ENCODE data around the gene MEIS2. TPM values are rescaled to one million over a fixed set of nuclear protein-coding genes. Genes with fewer than 3 reads are reported as not detected.

MEIS2 gene
- total and polyA plus RNA-seq, 2 of the 13 experiments (the other 11 are each of a cell fraction or from before 2014, with no cell fraction given) = 10.7 to 12.4 TPM

DNA sequence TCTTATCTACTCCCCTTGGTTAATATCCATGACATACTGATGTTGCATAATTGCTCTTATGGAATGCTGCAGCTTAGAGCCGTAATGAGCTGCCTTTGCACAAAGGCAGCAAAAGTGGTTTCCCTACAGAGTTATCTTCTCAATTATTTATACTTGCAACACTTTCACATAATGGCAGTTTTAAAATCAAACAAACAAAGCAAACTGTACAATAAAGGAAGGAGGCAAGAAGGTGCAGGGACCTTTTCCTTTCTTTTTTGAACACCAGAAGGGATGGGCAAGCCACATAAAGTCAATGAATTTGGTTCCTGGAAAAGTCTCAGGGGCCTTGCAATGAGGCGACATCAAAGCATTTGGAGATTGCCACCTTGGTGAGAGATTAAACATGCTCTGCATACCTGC is 188.0 kb downstream of the MEIS2 start (continued):
- TF ChIP-seq, protein P1, sequence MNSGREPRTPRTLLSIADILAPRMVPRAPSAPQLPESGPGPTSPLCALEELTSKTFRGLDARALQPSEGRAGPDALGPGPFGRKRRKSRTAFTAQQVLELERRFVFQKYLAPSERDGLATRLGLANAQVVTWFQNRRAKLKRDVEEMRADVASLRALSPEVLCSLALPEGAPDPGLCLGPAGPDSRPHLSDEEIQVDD (CRISPR knock-in tag; IDR thresholded peaks at IDR 0.05; ENCODE audit: borderline replicate concordance) = no peak
- TF ChIP-seq SALL2 (CRISPR knock-in tag; IDR thresholded peaks at IDR 0.05) (no peak), KAT2B (IDR thresholded peaks at IDR 0.05; ENCODE audit: borderline replicate concordance, low read depth, low read length) (no peak)

DNA sequence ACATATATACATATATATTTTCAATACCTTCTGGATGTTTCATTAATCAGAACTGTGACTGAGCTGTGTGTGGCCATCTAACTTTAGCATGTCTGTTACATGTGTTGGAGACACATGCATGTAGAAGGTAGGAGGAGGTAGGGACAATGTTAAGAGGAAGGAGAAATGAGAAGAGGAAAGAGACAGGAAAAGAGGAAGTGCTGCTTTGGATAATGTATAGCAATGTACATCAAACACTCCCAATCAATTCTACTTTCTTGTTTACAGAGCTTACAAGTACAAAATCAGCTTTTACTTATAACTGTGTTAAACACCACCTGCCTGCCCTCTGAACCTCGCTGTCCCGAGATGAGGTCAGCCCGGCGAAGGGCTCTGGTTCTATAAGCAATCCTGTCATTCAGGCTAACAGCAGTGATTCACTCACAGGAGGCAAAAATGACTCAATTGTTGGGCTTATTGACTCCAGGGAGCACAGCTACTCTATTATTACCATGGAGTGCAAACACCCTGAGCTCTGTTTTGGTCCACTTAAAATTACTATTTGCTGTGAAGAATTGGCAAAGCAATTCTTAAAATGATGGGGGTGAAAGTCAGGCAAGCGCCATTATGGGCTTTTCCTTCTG is 188.9 kb downstream of the MEIS2 start:
- in situ Hi-C loops (cut with HindIII; ENCODE audit: extremely low pct_ligation_motif_present, low pct_unique_long_range_greater_than_20kb) (no loop called here), intact Hi-C loops (cut with micrococcal nuclease; ENCODE audit: unreplicated experiment) (no loop called here)
- FAIRE-seq (no peak), DNase-seq (ENCODE audit: low spot score) (peak; percentile 21), ATAC-seq (peak; percentile 37; the same call in 1 of the 3 replicates)
- WGBS (ENCODE audit: low lambda C conversion rate) = 58% methylated on average over 5 of the region's 5 CpGs
- BruUV-seq (replicated peaks) = no TSS peak
- no peaks in the 10 kb centered on the region for H3K27me3 ChIP-seq (ENCODE audit: control insufficient read depth in 1 of 2, insufficient read depth in 2 of 2, low read length in 2 of 2)
- H3K36me3 ChIP-seq (replicated peaks in 1 of 2; ENCODE audit: control insufficient read depth in 1 of 2, insufficient read depth in 2 of 2, low read length in 2 of 2) = no peaks in the 10 kb centered on the region
- ChIA-PET POLR2A (no interaction called here), CTCF (ENCODE audit: low intra/inter-chr PET ratio, low total read pairs) (no interaction called here)
- no peaks in the 10 kb centered on the region for H3K79me2 ChIP-seq (ENCODE audit: insufficient read depth, low read length)
- no peaks in the 10 kb centered on the region for H4K20me1 ChIP-seq (ENCODE audit: insufficient read depth, low read length)
- H3K4me1 ChIP-seq (ENCODE audit: insufficient read depth, low read length) = peaks cover 11% of the 10 kb centered on the region; the same call in 1 of the 2 replicates
- no peak overlapping the region for H3K4me2 ChIP-seq (ENCODE audit: low read depth, low read length)
- no peak overlapping the region for H3K9ac ChIP-seq (ENCODE audit: insufficient read depth, low read depth, low read length)
- no peak overlapping the region for H3K27ac ChIP-seq (ENCODE audit: extremely low read length, insufficient read depth, low read length)
- H3K4me3 ChIP-seq (replicated peaks in 1 of 3; ENCODE audit: insufficient read depth in 1 of 3, low read depth in 2 of 3, low read length in 3 of 3) = no peak overlapping the region
- no peak overlapping the region for H2AFZ ChIP-seq (ENCODE audit: low read length)
- no peaks in the 10 kb centered on the region for H3K9me3 ChIP-seq (ENCODE audit: low read length)
- TF ChIP-seq ZFAT (CRISPR knock-in tag; conservative IDR thresholded peaks at IDR 0.05) (no peak), SP1 (IDR thresholded peaks at IDR 0.05) (no peak), SP1 (CRISPR knock-in tag; IDR thresholded peaks at IDR 0.05) (no peak), NFE2 (CRISPR knock-in tag; IDR thresholded peaks at IDR 0.05) (no peak), HOXA7 (CRISPR knock-in tag; IDR thresholded peaks at IDR 0.05) (no peak), GABPB1 (CRISPR knock-in tag; IDR thresholded peaks at IDR 0.05) (no peak), MIXL1 (CRISPR knock-in tag; IDR thresholded peaks at IDR 0.05) (no peak), RCOR2 (CRISPR knock-in tag; IDR thresholded peaks at IDR 0.05) (no peak), ZNF570 (CRISPR knock-in tag; IDR thresholded peaks at IDR 0.05; ENCODE audit: borderline replicate concordance) (no peak), LCORL (IDR thresholded peaks at IDR 0.05) (no peak), LCORL (CRISPR knock-in tag; IDR thresholded peaks at IDR 0.05) (no peak)
- TF ChIP-seq, protein P2, sequence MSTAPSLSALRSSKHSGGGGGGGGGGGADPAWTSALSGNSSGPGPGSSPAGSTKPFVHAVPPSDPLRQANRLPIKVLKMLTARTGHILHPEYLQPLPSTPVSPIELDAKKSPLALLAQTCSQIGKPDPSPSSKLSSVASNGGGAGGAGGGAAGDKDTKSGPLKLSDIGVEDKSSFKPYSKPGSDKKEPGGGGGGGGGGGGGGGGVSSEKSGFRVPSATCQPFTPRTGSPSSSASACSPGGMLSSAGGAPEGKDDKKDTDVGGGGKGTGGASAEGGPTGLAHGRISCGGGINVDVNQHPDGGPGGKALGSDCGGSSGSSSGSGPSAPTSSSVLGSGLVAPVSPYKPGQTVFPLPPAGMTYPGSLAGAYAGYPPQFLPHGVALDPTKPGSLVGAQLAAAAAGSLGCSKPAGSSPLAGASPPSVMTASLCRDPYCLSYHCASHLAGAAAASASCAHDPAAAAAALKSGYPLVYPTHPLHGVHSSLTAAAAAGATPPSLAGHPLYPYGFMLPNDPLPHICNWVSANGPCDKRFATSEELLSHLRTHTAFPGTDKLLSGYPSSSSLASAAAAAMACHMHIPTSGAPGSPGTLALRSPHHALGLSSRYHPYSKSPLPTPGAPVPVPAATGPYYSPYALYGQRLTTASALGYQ (CRISPR knock-in tag; IDR thresholded peaks at IDR 0.05) = no peak
- TF ChIP-seq, protein P3, sequence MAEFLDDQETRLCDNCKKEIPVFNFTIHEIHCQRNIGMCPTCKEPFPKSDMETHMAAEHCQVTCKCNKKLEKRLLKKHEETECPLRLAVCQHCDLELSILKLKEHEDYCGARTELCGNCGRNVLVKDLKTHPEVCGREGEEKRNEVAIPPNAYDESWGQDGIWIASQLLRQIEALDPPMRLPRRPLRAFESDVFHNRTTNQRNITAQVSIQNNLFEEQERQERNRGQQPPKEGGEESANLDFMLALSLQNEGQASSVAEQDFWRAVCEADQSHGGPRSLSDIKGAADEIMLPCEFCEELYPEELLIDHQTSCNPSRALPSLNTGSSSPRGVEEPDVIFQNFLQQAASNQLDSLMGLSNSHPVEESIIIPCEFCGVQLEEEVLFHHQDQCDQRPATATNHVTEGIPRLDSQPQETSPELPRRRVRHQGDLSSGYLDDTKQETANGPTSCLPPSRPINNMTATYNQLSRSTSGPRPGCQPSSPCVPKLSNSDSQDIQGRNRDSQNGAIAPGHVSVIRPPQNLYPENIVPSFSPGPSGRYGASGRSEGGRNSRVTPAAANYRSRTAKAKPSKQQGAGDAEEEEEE (CRISPR knock-in tag; IDR thresholded peaks at IDR 0.05; ENCODE audit: borderline replicate concordance) = no peak
- TF ChIP-seq, protein P4, sequence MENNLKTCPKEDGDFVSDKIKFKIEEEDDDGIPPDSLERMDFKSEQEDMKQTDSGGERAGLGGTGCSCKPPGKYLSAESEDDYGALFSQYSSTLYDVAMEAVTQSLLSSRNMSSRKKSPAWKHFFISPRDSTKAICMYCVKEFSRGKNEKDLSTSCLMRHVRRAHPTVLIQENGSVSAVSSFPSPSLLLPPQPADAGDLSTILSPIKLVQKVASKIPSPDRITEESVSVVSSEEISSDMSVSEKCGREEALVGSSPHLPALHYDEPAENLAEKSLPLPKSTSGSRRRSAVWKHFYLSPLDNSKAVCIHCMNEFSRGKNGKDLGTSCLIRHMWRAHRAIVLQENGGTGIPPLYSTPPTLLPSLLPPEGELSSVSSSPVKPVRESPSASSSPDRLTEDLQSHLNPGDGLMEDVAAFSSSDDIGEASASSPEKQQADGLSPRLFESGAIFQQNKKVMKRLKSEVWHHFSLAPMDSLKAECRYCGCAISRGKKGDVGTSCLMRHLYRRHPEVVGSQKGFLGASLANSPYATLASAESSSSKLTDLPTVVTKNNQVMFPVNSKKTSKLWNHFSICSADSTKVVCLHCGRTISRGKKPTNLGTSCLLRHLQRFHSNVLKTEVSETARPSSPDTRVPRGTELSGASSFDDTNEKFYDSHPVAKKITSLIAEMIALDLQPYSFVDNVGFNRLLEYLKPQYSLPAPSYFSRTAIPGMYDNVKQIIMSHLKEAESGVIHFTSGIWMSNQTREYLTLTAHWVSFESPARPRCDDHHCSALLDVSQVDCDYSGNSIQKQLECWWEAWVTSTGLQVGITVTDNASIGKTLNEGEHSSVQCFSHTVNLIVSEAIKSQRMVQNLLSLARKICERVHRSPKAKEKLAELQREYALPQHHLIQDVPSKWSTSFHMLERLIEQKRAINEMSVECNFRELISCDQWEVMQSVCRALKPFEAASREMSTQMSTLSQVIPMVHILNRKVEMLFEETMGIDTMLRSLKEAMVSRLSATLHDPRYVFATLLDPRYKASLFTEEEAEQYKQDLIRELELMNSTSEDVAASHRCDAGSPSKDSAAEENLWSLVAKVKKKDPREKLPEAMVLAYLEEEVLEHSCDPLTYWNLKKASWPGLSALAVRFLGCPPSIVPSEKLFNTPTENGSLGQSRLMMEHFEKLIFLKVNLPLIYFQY (CRISPR knock-in tag; IDR thresholded peaks at IDR 0.05; ENCODE audit: borderline replicate concordance) = no peak

All from HepG2 (cell line).